IMR-90 (cell line): ENCODE results near the gene MYOF. TPM values are rescaled to one million over a fixed set of nuclear protein-coding genes. Genes with fewer than 3 reads are reported as not detected.

Experiments used
- ATAC-seq: fragments of 200-7000 bp; cut with Tn5 transposase; 2 replicates; pipeline ENCODE4 v1.9.1; 2020; ENCODE audit warnings: low read depth, mild to moderate bottlenecking, moderate library complexity
- BruUV-seq: library from RNA; stranded (reverse); fragments of 400-500 nt; replicated peaks from 2 replicates; lab custom pipeline; 2021; lab: Mats Ljungman, UMichigan
- CTCF ChIA-PET: fragments of 300-600 bp; formaldehyde crosslinking; extraction: SDS; loops from one replicate; lab custom pipeline; 2021; ENCODE audit warnings: antibody characterized with exemption; lab: Yijun Ruan, JAX
- POLR2A ChIA-PET: fragments of 300-600 bp; sonication (Branson Sonifier 250); formaldehyde crosslinking; loops from one replicate; lab custom pipeline; 2022; ENCODE audit warnings: antibody characterized with exemption; ENCODE audit not compliant: unreplicated experiment; lab: Charles Lee
- DNase-seq: peaks from one replicate; pipeline ENCODE4 v3.0.0; 2013
- H2AFZ ChIP-seq: replicated peaks from 2 replicates; pipeline ENCODE3; 2013; ENCODE audit warnings: low read length, mild to moderate bottlenecking; ENCODE audit not compliant: poor library complexity
- H2AK5ac ChIP-seq: 2 replicates; pipeline ENCODE4 v1.6.1; 2013; ENCODE audit warnings: low read depth, low read length, inconsistent platforms
- H2AK9ac ChIP-seq: replicated peaks from 2 replicates; pipeline ENCODE3; 2013; ENCODE audit warnings: mild to moderate bottlenecking, low read depth, low read length, moderate library complexity; ENCODE audit not compliant: poor library complexity
- H2BK120ac ChIP-seq: 2 replicates; pipeline ENCODE4 v1.6.1; 2013; ENCODE audit warnings: low read depth, low read length, inconsistent platforms
- H2BK15ac ChIP-seq: 3 replicates; pipeline ENCODE4 v1.6.1; 2013; ENCODE audit warnings: low read depth, low read length, inconsistent platforms
- H2BK20ac ChIP-seq: 2 replicates; pipeline ENCODE4 v1.6.1; 2013; ENCODE audit warnings: low read depth, mild to moderate bottlenecking, inconsistent platforms, low read length, moderate library complexity
- H2BK5ac ChIP-seq: 2 replicates; pipeline ENCODE4 v1.6.1; 2013; ENCODE audit warnings: mild to moderate bottlenecking, low read depth, low read length, inconsistent platforms; ENCODE audit not compliant: poor library complexity, severe bottlenecking
- H3K14ac ChIP-seq: replicated peaks from 2 replicates; pipeline ENCODE4 v1.6.1; 2013; ENCODE audit warnings: low read depth, low read length, inconsistent platforms
- H3K18ac ChIP-seq: 2 replicates; pipeline ENCODE4 v1.6.1; 2013; ENCODE audit warnings: low read depth, low read length, control low read depth
- H3K23ac ChIP-seq: 2 replicates; pipeline ENCODE4 v1.6.1; 2013; ENCODE audit warnings: low read depth, low read length, inconsistent platforms
- H3K27ac ChIP-seq: 2 replicates; pipeline ENCODE4 v1.5.1; 2013; ENCODE audit warnings: mild to moderate bottlenecking, control low read depth, low read length; ENCODE audit not compliant: insufficient read depth
- H3K27me3 ChIP-seq: 2 replicates; pipeline ENCODE4 v1.6.1; 2013; ENCODE audit warnings: low read length; ENCODE audit not compliant: control insufficient read depth, insufficient read depth
- H3K36me3 ChIP-seq: 2 replicates; pipeline ENCODE4 v1.6.1; 2013; ENCODE audit warnings: low read length, mixed read lengths; ENCODE audit not compliant: control insufficient read depth, insufficient read depth
- H3K4ac ChIP-seq: 2 replicates; pipeline ENCODE4 v1.6.1; 2013; ENCODE audit warnings: low read depth, low read length, inconsistent platforms
- H3K4me1 ChIP-seq: 2 replicates; pipeline ENCODE4 v1.6.1; 2013; ENCODE audit warnings: low read length, mixed read lengths; ENCODE audit not compliant: control insufficient read depth, insufficient read depth
- H3K4me2 ChIP-seq: 2 replicates; pipeline ENCODE4 v1.6.1; 2013; ENCODE audit warnings: low read depth, mild to moderate bottlenecking, control low read depth, low read length, moderate library complexity
- H3K4me3 ChIP-seq: 2 replicates; pipeline ENCODE4 v1.5.1; 2013; ENCODE audit warnings: low read depth, mild to moderate bottlenecking, control low read depth, low read length, moderate library complexity; ENCODE audit not compliant: insufficient read depth
- H3K56ac ChIP-seq: 2 replicates; pipeline ENCODE4 v1.6.1; 2013; ENCODE audit warnings: low read length, inconsistent platforms; ENCODE audit not compliant: insufficient read depth; ENCODE audit errors: extremely low read depth
- H3K79me1 ChIP-seq, 2 experiments: 2 replicates each; pipeline ENCODE4 v1.6.1; 2013; ENCODE audit warnings: low read length in 2 of 2, inconsistent platforms in 1 of 2, low read depth in 1 of 2
- H3K9ac ChIP-seq: 2 replicates; pipeline ENCODE4 v1.6.1; 2013; ENCODE audit warnings: low read depth, low read length, control low read depth
- H3K9me1 ChIP-seq: 2 replicates; pipeline ENCODE4 v1.6.1; 2013; ENCODE audit warnings: low read length, inconsistent platforms; ENCODE audit not compliant: insufficient read depth
- H3K9me3 ChIP-seq: 2 replicates; pipeline ENCODE4 v1.6.1; 2013; ENCODE audit warnings: low read length; ENCODE audit not compliant: control insufficient read depth, insufficient read depth
- H4K20me1 ChIP-seq: 2 replicates; pipeline ENCODE4 v1.6.1; 2013; ENCODE audit warnings: low read length, inconsistent platforms; ENCODE audit not compliant: insufficient read depth
- H4K5ac ChIP-seq: 2 replicates; pipeline ENCODE4 v1.6.1; 2013; ENCODE audit warnings: mild to moderate bottlenecking, low read depth, low read length, control low read depth
- H4K8ac ChIP-seq, 2 experiments: 2 replicates each; pipeline ENCODE4 v1.6.1; 2013; ENCODE audit warnings: low read depth in 2 of 2, low read length in 2 of 2, control low read depth in 1 of 2, inconsistent platforms in 1 of 2
- H4K91ac ChIP-seq: 2 replicates; pipeline ENCODE4 v1.6.1; 2013; ENCODE audit warnings: low read depth, low read length, inconsistent platforms; ENCODE audit not compliant: insufficient read depth
- BHLHE40 ChIP-seq: fragments of 150-350 bp; IDR thresholded peaks from 2 replicates; pipeline ENCODE4 v1.6.1; 2016; ENCODE audit warnings: mild to moderate bottlenecking, low read depth, low read length
- CHD1 ChIP-seq: IDR thresholded peaks from 2 replicates; pipeline ENCODE4 v1.6.1; 2012; ENCODE audit warnings: low read depth, low read length, improper control_type of control experiment
- MAFK ChIP-seq: IDR thresholded peaks from 2 replicates; pipeline ENCODE4 v1.6.1; 2012; ENCODE audit warnings: low read depth, low read length, improper control_type of control experiment
- POLR2A ChIP-seq: IDR thresholded peaks from 2 replicates; pipeline ENCODE4 v1.6.1; 2012; ENCODE audit warnings: mild to moderate bottlenecking, low read depth, low read length
- RCOR1 ChIP-seq: IDR thresholded peaks from 2 replicates; pipeline ENCODE4 v1.6.1; 2012; ENCODE audit warnings: mild to moderate bottlenecking, low read length, improper control_type of control experiment; ENCODE audit not compliant: insufficient replicate concordance
- WGBS, 2 experiments: methylation state at CpG; one replicate each; pipeline versions ENCODE4 v1.1.5 to v1.1.7; 2013; ENCODE audit warnings: missing lambda C conversion rate in 2 of 2; ENCODE audit not compliant: insufficient read length in 1 of 2; ENCODE audit errors: extremely low coverage in 2 of 2; 5-methylcytosine and 5-hydroxymethylcytosine counted together
- dilution Hi-C: fragments of 300-500 bp; cut with HindIII; formaldehyde crosslinking; loops from one replicate; pipeline ENCODE4 v1.14.3; 2018; ENCODE audit warnings: low sequenced_read_pairs; ENCODE audit not compliant: unreplicated experiment
- in situ Hi-C: fragments of 300-500 bp; cut with MboI; formaldehyde crosslinking; loops from 3 replicates; pipeline ENCODE4 v1.14.3; 2019; ENCODE audit warnings: low sequenced_read_pairs, inconsistent platforms, mixed read lengths
- intact Hi-C: fragments of 100-400 bp; cut with micrococcal nuclease; formaldehyde crosslinking; loops from 2 replicates; pipeline ENCODE4 v1.10.0; 2022
- polyA plus RNA-seq, 3 experiments: library from polyadenylated mRNA; depleted of rRNA; stranded (reverse); fragments of >200 nt; gene quantifications; 2 replicates each; pipeline ENCODE4 v1.2.3, GENCODE V29; 2012; ENCODE audit warnings: low replicate concordance in 1 of 3
- total RNA-seq: library from RNA; depleted of rRNA; stranded (reverse); fragments of >200 nt; gene quantifications from 2 replicates; pipeline ENCODE4 v1.2.3, GENCODE V29; 2012

Gene MYOF
- total and polyA plus RNA-seq, 2 of the 4 experiments (the other 2 are of a cell fraction): 221 to 281 TPM

DNA sequence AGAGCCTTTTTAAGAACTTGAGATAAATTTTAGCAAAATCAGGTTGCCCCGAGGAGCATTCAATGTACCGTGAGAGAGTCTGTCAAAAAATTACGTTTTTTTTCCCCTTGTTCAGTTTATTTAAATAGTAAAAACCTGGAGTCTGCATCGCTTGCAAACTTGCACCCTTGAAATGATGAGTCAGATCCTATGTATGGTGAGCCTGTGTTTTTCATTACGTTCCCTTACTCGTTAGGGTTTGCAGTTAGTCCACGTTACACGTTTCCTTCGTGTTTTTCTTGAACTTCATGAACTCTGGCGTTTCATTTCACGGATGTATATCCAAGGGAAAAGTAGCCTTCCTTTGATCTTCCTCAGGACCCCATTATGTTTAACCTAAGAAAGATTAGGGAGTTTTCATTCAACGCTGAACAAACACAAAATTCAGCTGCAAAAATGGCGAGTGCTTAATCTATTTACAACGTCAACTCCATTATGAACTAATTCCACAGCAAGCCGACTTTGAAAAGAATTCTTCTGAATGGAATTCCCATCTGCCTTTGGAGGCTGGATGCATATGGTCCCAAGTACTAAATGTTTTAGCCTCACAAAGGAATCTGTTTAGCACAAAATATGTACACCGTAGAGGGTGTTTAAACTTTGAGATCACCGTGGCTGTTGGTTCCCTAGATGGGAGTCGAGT is 182.4 kb downstream of the MYOF start:
- 40% methylated on average over 3 of the region's 18 CpGs; no CpG with 5 or more reads in 1 of the 2 experiments for WGBS, 2 experiments
- H2BK15ac ChIP-seq: no peak overlapping the region
- ChIA-PET POLR2A (no interaction called here), CTCF (interaction anchor here (0.8 kb wide), 1 partner anchor 53 kb away, joined by 3 read pairs; no protein-coding TSS in a partner anchor)
- H4K5ac ChIP-seq: peak overlapping the region; percentile 62
- no peak overlapping the region for H2AK5ac ChIP-seq
- peak overlapping the region; percentile 16; the same call in 1 of the 2 replicates for H3K4me3 ChIP-seq
- dilution Hi-C loops (loop anchor here (25.0 kb wide), 1 partner anchor 187 kb away; no protein-coding TSS in a partner anchor), intact Hi-C loops (no loop called here), in situ Hi-C loops (loop anchor here (25.0 kb wide), 1 partner anchor 412 kb away; no protein-coding TSS in a partner anchor)
- peak overlapping the region; percentile 63 for H2AFZ ChIP-seq
- 0 out of 2 replicates have a peak overlapping the region, but pooled peaks have one; percentile 47 for H2BK20ac ChIP-seq
- peak overlapping the region; percentile 66; the same call in 1 of the 2 replicates for H3K27ac ChIP-seq
- H4K8ac ChIP-seq: peak overlapping the region in 1 of 2 experiments; percentile 33; a peak in 1 of 4 replicates
- no peak overlapping the region for H2AK9ac ChIP-seq
- no peaks in the 10 kb centered on the region for H3K9me1 ChIP-seq
- no peaks in the 10 kb centered on the region for H4K20me1 ChIP-seq
- H2BK120ac ChIP-seq: peak overlapping the region; percentile 53
- H3K23ac ChIP-seq: no peak overlapping the region
- H3K9ac ChIP-seq: 0 out of 2 replicates have a peak overlapping the region, but pooled peaks have one; percentile 12
- H3K4me2 ChIP-seq: peak overlapping the region; percentile 55
- peaks cover 4% of the 10 kb centered on the region for H3K36me3 ChIP-seq
- H3K4ac ChIP-seq: peak overlapping the region; percentile 5
- peak overlapping the region; percentile 76 for H2BK5ac ChIP-seq
- no peaks in the 10 kb centered on the region for H3K27me3 ChIP-seq
- no peak for TF ChIP-seq RCOR1
- no peak for TF ChIP-seq POLR2A
- TF ChIP-seq BHLHE40: no peak
- TF ChIP-seq CHD1: no peak
- peak; percentile 65 for TF ChIP-seq MAFK
- H3K18ac ChIP-seq: peak overlapping the region; percentile 65
- H3K14ac ChIP-seq: no peak overlapping the region; the same call in none of the 2 replicates
- DNase-seq (peak; percentile 74), ATAC-seq (peak; percentile 80)
- H3K56ac ChIP-seq: peak overlapping the region; percentile 65; the same call in 1 of the 2 replicates
- BruUV-seq: no TSS peak
- no peak overlapping the region for H4K91ac ChIP-seq
- no peaks in the 10 kb centered on the region for H3K79me1 ChIP-seq
- no peaks in the 10 kb centered on the region for H3K9me3 ChIP-seq
- H3K4me1 ChIP-seq: peaks cover 7% of the 10 kb centered on the region
